GM18511 (cell line): ENCODE measurements around the gene OAS1.
A peak's percentile ranks its signal among the peaks of the same experiment; 100 is the strongest.
"Not testable (repeated sequence)": the region's sequence is repeated elsewhere in the genome, so short reads cannot be mapped to it uniquely, and the experiment has no call there.

Source experiments
- ATAC-seq: cut with Tn5 transposase; IDR thresholded peaks from one replicate; pipeline ENCODE4 v1.9.1; 2021; ENCODE audit warnings: mild to moderate bottlenecking, moderate library complexity; ENCODE audit not compliant: unreplicated experiment

OAS1 gene

GRCh38 chr12:112900298-112901145 is 6.2 kb upstream of the OAS1 start:
- no peak for ATAC-seq

- ATAC-seq = no peak
These were observed 5.5 kb upstream of the OAS1 start for GRCh38 chr12:112901271-112901670.

- ATAC-seq = no peak
These were observed 2.2 kb upstream of the OAS1 start for GRCh38 chr12:112904571-112904970.

- no peak for ATAC-seq
These were observed 1.2 kb upstream of the OAS1 start for GRCh38 chr12:112905451-112906089.

GRCh38 chr12:112907415-112908157 is 824 bp downstream of the OAS1 start:
- ATAC-seq = peak; percentile 59

- no peak for ATAC-seq
These were observed 1.8 kb downstream of the OAS1 start for GRCh38 chr12:112908548-112908947.

- no peak for ATAC-seq
These were observed 2.9 kb downstream of the OAS1 start for GRCh38 chr12:112909693-112910092.

GRCh38 chr12:112913038-112913688 is 6.4 kb downstream of the OAS1 start:
- ATAC-seq = no peak

- not testable (repeated sequence) for ATAC-seq
These were observed 7.1 kb downstream of the OAS1 start for GRCh38 chr12:112913888-112914287.

GRCh38 chr12:112916270-112916669 is 9.5 kb downstream of the OAS1 start:
- ATAC-seq = no peak

- no peak for ATAC-seq
These were observed 12.4 kb downstream of the OAS1 start for GRCh38 chr12:112919121-112919520.

GRCh38 chr12:112924986-112925385 is 18.2 kb downstream of the OAS1 start:
- ATAC-seq = peak; percentile 87

- not testable (repeated sequence) for ATAC-seq
These were observed 19.8 kb downstream of the OAS1 start for GRCh38 chr12:112926416-112927033.

- ATAC-seq = no peak
These were observed 20.7 kb downstream of the OAS1 start for GRCh38 chr12:112927475-112927874.

- no peak for ATAC-seq
These were observed 21.2 kb downstream of the OAS1 start for GRCh38 chr12:112927925-112928324.

- ATAC-seq = no peak
These were observed 22.2 kb downstream of the OAS1 start for GRCh38 chr12:112928978-112929377.

- ATAC-seq = no peak
These were observed 23.0 kb downstream of the OAS1 start for GRCh38 chr12:112929715-112930114.

GRCh38 chr12:112930350-112930749 is 23.6 kb downstream of the OAS1 start:
- ATAC-seq = no peak

- ATAC-seq = no peak
These were observed 25.8 kb downstream of the OAS1 start for GRCh38 chr12:112932485-112933128.

- no peak for ATAC-seq
These were observed 26.4 kb downstream of the OAS1 start for GRCh38 chr12:112933129-112933505.
